HepG2 (cell line): ENCODE results near the gene TGFBR1. TPM values are rescaled to one million over a fixed set of nuclear protein-coding genes. Genes with fewer than 3 reads are reported as not detected.

Experiments used
- ATAC-seq: fragments of 200-7000 bp; cut with Tn5 transposase; 3 replicates; pipeline ENCODE4 v1.9.1; 2020; ENCODE audit warnings: mild to moderate bottlenecking, moderate library complexity
- BruUV-seq: library from RNA; stranded (reverse); fragments of 400-500 nt; replicated peaks from 2 replicates; lab custom pipeline; 2021; lab: Mats Ljungman, UMichigan
- CTCF ChIA-PET: fragments of 300-600 bp; formaldehyde crosslinking; extraction: SDS; loops from one replicate; lab custom pipeline; 2021; ENCODE audit warnings: low total read pairs, inconsistent platforms, low intra/inter-chr PET ratio; lab: Yijun Ruan, JAX
- POLR2A ChIA-PET: fragments of 350-600 bp; sonication (Branson Sonifier 250); formaldehyde crosslinking; loops from one replicate; lab custom pipeline; 2020; ENCODE audit warnings: antibody characterized with exemption, inconsistent platforms; lab: Yijun Ruan, JAX
- DNase-seq: peaks from one replicate; pipeline ENCODE4 v3.0.0-alpha.2; 2015; ENCODE audit warnings: low spot score
- FAIRE-seq: peaks from 3 replicates; lab custom pipeline; 2011; peaks lifted over from hg19 to GRCh38; lab: Jason Lieb, UNC
- H2AFZ ChIP-seq: one replicate; pipeline ENCODE4 v1.6.1; 2011; ENCODE audit warnings: low read length, inconsistent platforms
- H3K27ac ChIP-seq: fragments of 300-600 bp; 3 replicates; pipeline ENCODE4 v1.8.0; 2011; ENCODE audit warnings: mixed run types, mild to moderate bottlenecking, mixed read lengths, low read length, inconsistent platforms; ENCODE audit not compliant: insufficient read depth; ENCODE audit errors: extremely low read length
- H3K27me3 ChIP-seq, 2 experiments: fragments of 200-600 bp in 1 of 2; 2 replicates in 1 of 2; 3 replicates in 1 of 2; pipeline versions ENCODE4 v1.6.0 to v1.8.0; 2011; ENCODE audit warnings: low read length in 2 of 2, mild to moderate bottlenecking in 2 of 2, moderate library complexity in 2 of 2, inconsistent platforms in 1 of 2; ENCODE audit not compliant: insufficient read depth in 2 of 2, control insufficient read depth in 1 of 2
- H3K36me3 ChIP-seq, 2 experiments: fragments of 200-600 bp in 1 of 2; replicated peaks in 1 of 2; 2 replicates in 1 of 2; 3 replicates in 1 of 2; pipeline versions ENCODE4 v1.5.1 to v1.8.0; 2011; ENCODE audit warnings: low read length in 2 of 2, inconsistent platforms in 1 of 2; ENCODE audit not compliant: insufficient read depth in 2 of 2, control insufficient read depth in 1 of 2
- H3K4me1 ChIP-seq: 2 replicates; pipeline ENCODE4 v1.5.1; 2012; ENCODE audit warnings: low read length, inconsistent platforms; ENCODE audit not compliant: insufficient read depth
- H3K4me2 ChIP-seq: 2 replicates; pipeline ENCODE4 v1.6.0; 2011; ENCODE audit warnings: low read depth, low read length, inconsistent platforms
- H3K4me3 ChIP-seq, 3 experiments: fragments of 200-600 bp in 1 of 3; sonication (generic), shearing (Covaris generic) in 1 of 3; replicated peaks in 1 of 3; 2 replicates each; pipeline ENCODE4 v1.5.1; 2011 to 2016; ENCODE audit warnings: low read length in 3 of 3, inconsistent platforms in 2 of 3, low read depth in 2 of 3, mild to moderate bottlenecking in 2 of 3, control low read depth in 1 of 3, mixed read lengths in 1 of 3; ENCODE audit not compliant: insufficient read depth in 1 of 3
- H3K79me2 ChIP-seq: one replicate; pipeline ENCODE4 v1.6.1; 2011; ENCODE audit warnings: low read length, inconsistent platforms; ENCODE audit not compliant: insufficient read depth
- H3K9ac ChIP-seq: 2 replicates; pipeline ENCODE4 v1.6.0; 2011; ENCODE audit warnings: mild to moderate bottlenecking, low read depth, low read length, inconsistent platforms; ENCODE audit not compliant: insufficient read depth
- H3K9me3 ChIP-seq: 2 replicates; pipeline ENCODE4 v1.5.1; 2012; ENCODE audit warnings: mild to moderate bottlenecking, low read length
- H4K20me1 ChIP-seq: 2 replicates; pipeline ENCODE4 v1.6.0; 2011; ENCODE audit warnings: inconsistent platforms, mild to moderate bottlenecking, low read length, moderate library complexity; ENCODE audit not compliant: insufficient read depth
- CSRNP2 ChIP-seq: sonication (generic); formaldehyde crosslinking; conservative IDR thresholded peaks from 2 replicates; pipeline ENCODE4 v1.8.0; 2022; ENCODE audit warnings: low read depth, missing genetic modification reagents
- NCOA1 ChIP-seq: sonication (generic); formaldehyde crosslinking; IDR thresholded peaks from 2 replicates; pipeline ENCODE4 v1.9.0; 2021; ENCODE audit warnings: missing genetic modification reagents
- SSRP1 ChIP-seq: IDR thresholded peaks from 2 replicates; pipeline ENCODE4 v1.6.1; 2016; ENCODE audit warnings: control low read depth
- TMF1 ChIP-seq: sonication (generic); formaldehyde crosslinking; IDR thresholded peaks from 2 replicates; pipeline ENCODE4 v1.8.1; 2022; ENCODE audit warnings: low read depth, missing genetic modification reagents
- ZMAT3 ChIP-seq: sonication (generic); formaldehyde crosslinking; conservative IDR thresholded peaks from 2 replicates; pipeline ENCODE4 v1.7.0; 2021; ENCODE audit warnings: missing genetic modification reagents
- ZNF30 ChIP-seq: sonication (generic); formaldehyde crosslinking; IDR thresholded peaks from 2 replicates; pipeline ENCODE4 v1.5.0; 2020; ENCODE audit warnings: mild to moderate bottlenecking, missing genetic modification reagents
- ZNF441 ChIP-seq: sonication (generic); formaldehyde crosslinking; IDR thresholded peaks from 2 replicates; pipeline ENCODE4 v1.7.0; 2021; ENCODE audit warnings: missing genetic modification reagents, borderline replicate concordance
- ZNF670 ChIP-seq: sonication (generic); formaldehyde crosslinking; IDR thresholded peaks from 2 replicates; pipeline ENCODE4 v1.8.0; 2022; ENCODE audit warnings: mild to moderate bottlenecking, missing genetic modification reagents, borderline replicate concordance
- WGBS: methylation state at CpG from one replicate; pipeline ENCODE4 v1.1.6; 2017; ENCODE audit warnings: low lambda C conversion rate; 5-methylcytosine and 5-hydroxymethylcytosine counted together
- in situ Hi-C: cut with HindIII; loops from 2 replicates; pipeline ENCODE4 v1.10.0; 2017; ENCODE audit warnings: low pct_unique_long_range_greater_than_20kb; ENCODE audit not compliant: extremely low pct_ligation_motif_present
- intact Hi-C: fragments of 100-400 bp; cut with micrococcal nuclease; formaldehyde crosslinking; loops from one replicate; pipeline ENCODE4 v1.10.0; 2022; ENCODE audit not compliant: unreplicated experiment
- polyA plus RNA-seq, 8 experiments: library from polyadenylated mRNA; depleted of rRNA in 3 of 8; stranded (reverse) in 7 of 8; unstranded in 1 of 8; fragments of >200 nt; fragmentation: Illumina TruSeq in 4 of 8; extraction: Trizol in 4 of 8; gene quantifications; 2 replicates each; pipeline versions ENCODE4 v1.2.1 to v1.2.3, GENCODE V29; 2011 to 2016; ENCODE audit warnings: low read depth in 4 of 8, missing spikeins in 1 of 8, mixed read lengths in 1 of 8; ENCODE audit not compliant: insufficient read depth in 1 of 8
- total RNA-seq, 5 experiments: library from RNA; depleted of rRNA; stranded (reverse); fragments of >200 nt; fragmentation: Illumina TruSeq; extraction: Trizol; gene quantifications; 2 replicates each; pipeline ENCODE4 v1.2.3, GENCODE V29; 2016; ENCODE audit warnings: low read depth in 1 of 5

TGFBR1 gene
- total and polyA plus RNA-seq, 2 of the 13 experiments (the other 11 are each of a cell fraction or from before 2014, with no cell fraction given), result 16.8 to 23.9 TPM

DNA sequence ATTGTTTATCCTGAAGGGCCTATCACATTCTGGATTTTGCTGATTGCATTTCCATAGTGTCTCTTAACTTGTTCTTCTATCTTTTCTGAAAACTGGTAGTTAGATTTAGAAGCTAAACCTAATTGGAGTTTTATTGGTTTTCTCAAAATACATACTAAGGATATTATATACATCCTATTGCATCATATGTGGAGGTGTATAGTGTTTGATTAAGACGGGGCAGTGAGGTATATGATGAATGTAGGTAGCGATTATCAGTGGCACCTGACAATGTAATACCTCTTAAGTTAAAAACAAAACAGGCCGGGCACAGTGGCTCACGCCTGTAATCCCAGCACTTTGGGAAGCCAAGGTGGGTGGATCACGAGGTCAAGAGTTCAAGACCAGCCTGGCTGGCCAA is 35.0 kb downstream of the TGFBR1 start:
- DNase-seq, result no peak
- Histone ChIP-seq H3K4me1 (no peaks in the 10 kb centered on the region), H3K4me3 (no peak overlapping the region), H3K9ac (no peak overlapping the region), H2AFZ (no peak overlapping the region), H3K4me2 (no peak overlapping the region), H3K9me3 (no peaks in the 10 kb centered on the region), H3K27ac (no peak overlapping the region), H3K79me2 (no peaks in the 10 kb centered on the region), H3K36me3 (peaks cover 1 to 18% of the 10 kb centered on the region in 2 experiments; a peak in 2 of 5 replicates), H3K27me3 (no peaks in the 10 kb centered on the region), H4K20me1 (no peaks in the 10 kb centered on the region)
- intact Hi-C loops (loop anchor here (1.0 kb wide), 1 partner anchor 292 kb away; no protein-coding TSS in a partner anchor), in situ Hi-C loops (loop anchor here (5.0 to 10.0 kb wide), 2 partner anchors 143 to 165 kb away; no protein-coding TSS in a partner anchor)
- WGBS, result 98% methylated on average over 5 of the region's 5 CpGs
- ChIA-PET POLR2A (no interaction called here), CTCF (interaction anchor here (1.3 to 2.2 kb wide), 4 partner anchors 139 to 292 kb away, joined by 4 to 19 read pairs (median 12); no protein-coding TSS in a partner anchor)
- no peak for FAIRE-seq
- TF ChIP-seq ZNF441, result no peak
- TF ChIP-seq ZNF670 (CRISPR knock-in tag), result no peak
- TF ChIP-seq CSRNP2 (CRISPR knock-in tag), result no peak
- TF ChIP-seq ZMAT3, result no peak
- TF ChIP-seq NCOA1, result no peak
- TF ChIP-seq TMF1 (CRISPR knock-in tag), result no peak
- no peak for TF ChIP-seq SSRP1 (CRISPR knock-in tag)
- no peak for TF ChIP-seq ZNF30 (CRISPR knock-in tag)
- ATAC-seq, result no peak
- no TSS peak for BruUV-seq
